ENCODE results near the gene TASOR2.

The TASOR2 gene

GRCh38 chr10:5684318-5684970 lies at the start of gene TASOR2:
TSS of gene TASOR2 (plus strand) at chr10:5684838. CDS start at chr10:5720643, 35,805 bp downstream.
- DNase-seq (ENCODE audit: low read depth, low spot score): peak; percentile 90

GRCh38 chr10:5634918-5635317 lies 49.7 kb upstream of the TASOR2 start:
- no peak for DNase-seq (ENCODE audit: low read depth, low spot score)

GRCh38 chr10:5638494-5638893 lies 46.1 kb upstream of the TASOR2 start:
- DNase-seq (ENCODE audit: low read depth, low spot score): no peak

GRCh38 chr10:5639066-5639465 lies 45.6 kb upstream of the TASOR2 start:
- DNase-seq (ENCODE audit: low read depth, low spot score): no peak

- DNase-seq (ENCODE audit: low read depth, low spot score): no peak
Observed at GRCh38 chr10:5640036-5640435, 44.6 kb upstream of the TASOR2 start.

- no peak for DNase-seq (ENCODE audit: low read depth, low spot score)
Observed at GRCh38 chr10:5640501-5640900, 44.1 kb upstream of the TASOR2 start.

GRCh38 chr10:5641501-5641900 lies 43.1 kb upstream of the TASOR2 start:
- no peak for DNase-seq (ENCODE audit: low read depth, low spot score)

- DNase-seq (ENCODE audit: low read depth, low spot score): no peak
Observed at GRCh38 chr10:5643346-5644067, 41.1 kb upstream of the TASOR2 start.

- DNase-seq (ENCODE audit: low read depth, low spot score): no peak
Observed at GRCh38 chr10:5644930-5645329, 39.7 kb upstream of the TASOR2 start.

- no peak for DNase-seq (ENCODE audit: low read depth, low spot score)
Observed at GRCh38 chr10:5645375-5645774, 39.3 kb upstream of the TASOR2 start.

- DNase-seq (ENCODE audit: low read depth, low spot score): no peak
Observed at GRCh38 chr10:5645944-5646617, 38.6 kb upstream of the TASOR2 start.

- no peak for DNase-seq (ENCODE audit: low read depth, low spot score)
Observed at GRCh38 chr10:5647507-5648240, 37.0 kb upstream of the TASOR2 start.

GRCh38 chr10:5648494-5649457 lies 35.9 kb upstream of the TASOR2 start:
- no peak for DNase-seq (ENCODE audit: low read depth, low spot score)

GRCh38 chr10:5649746-5650145 lies 34.9 kb upstream of the TASOR2 start:
- DNase-seq (ENCODE audit: low read depth, low spot score): no peak

- DNase-seq (ENCODE audit: low read depth, low spot score): no peak
Observed at GRCh38 chr10:5650664-5651387, 33.8 kb upstream of the TASOR2 start.

GRCh38 chr10:5651388-5651764 lies 33.3 kb upstream of the TASOR2 start:
- no peak for DNase-seq (ENCODE audit: low read depth, low spot score)

- DNase-seq (ENCODE audit: low read depth, low spot score): no peak
Observed at GRCh38 chr10:5652746-5653145, 31.9 kb upstream of the TASOR2 start.

- DNase-seq (ENCODE audit: low read depth, low spot score): no peak
Observed at GRCh38 chr10:5654218-5654755, 30.4 kb upstream of the TASOR2 start.

- no peak for DNase-seq (ENCODE audit: low read depth, low spot score)
Observed at GRCh38 chr10:5655121-5655520, 29.5 kb upstream of the TASOR2 start.

Data from activated naive CD8-positive, alpha-beta T cell treated with anti-CD3 and anti-CD28 coated beads, Interleukin-2, amount 50 U/mL, for 16 hours (primary cell).